CD14-positive monocyte (primary cell): ENCODE measurements around the gene CEP89. TPM values are rescaled to one million over a fixed set of nuclear protein-coding genes. Genes with fewer than 3 reads are reported as not detected.

Experiments used
- DNase-seq, 3 donors: peaks; one replicate each; pipeline ENCODE4 v3.0.0-alpha.2; 2011 to 2022
- H2AFZ ChIP-seq: 2 replicates; pipeline ENCODE4 v1.6.0; 2012; ENCODE audit warnings: mild to moderate bottlenecking, low read depth, low read length, inconsistent platforms; ENCODE audit not compliant: insufficient read depth, poor library complexity, severe bottlenecking
- H3K27ac ChIP-seq, 2 donors: 1 replicate in 1 of 2; 2 replicates in 1 of 2; pipeline ENCODE4 v1.5.1; 2012 to 2013; ENCODE audit warnings: low read length in 2 of 2, control low read depth in 1 of 2, inconsistent platforms in 1 of 2, low read depth in 1 of 2, mild to moderate bottlenecking in 1 of 2
- H3K27me3 ChIP-seq, 2 donors: one replicate each; pipeline versions ENCODE4 v1.6.0 to v1.6.1; 2011 to 2013; ENCODE audit warnings: low read length in 2 of 2; ENCODE audit not compliant: control insufficient read depth in 2 of 2, insufficient read depth in 2 of 2
- H3K36me3 ChIP-seq, 2 donors: replicated peaks in 1 of 2; 1 replicate in 1 of 2; 2 replicates in 1 of 2; pipeline versions ENCODE4 v1.5.1 to v1.6.1; 2012 to 2013; ENCODE audit warnings: low read length in 2 of 2, control low read depth in 1 of 2, inconsistent platforms in 1 of 2, mild to moderate bottlenecking in 1 of 2; ENCODE audit not compliant: insufficient read depth in 2 of 2, control insufficient read depth in 1 of 2
- H3K4me1 ChIP-seq, 2 donors: 1 replicate in 1 of 2; 2 replicates in 1 of 2; pipeline versions ENCODE4 v1.5.1 to v1.6.1; 2012 to 2013; ENCODE audit warnings: low read length in 2 of 2, control low read depth in 1 of 2, inconsistent platforms in 1 of 2, mild to moderate bottlenecking in 1 of 2, moderate library complexity in 1 of 2; ENCODE audit not compliant: insufficient read depth in 2 of 2, control insufficient read depth in 1 of 2
- H3K4me2 ChIP-seq: replicated peaks from 2 replicates; pipeline ENCODE3; 2012; ENCODE audit warnings: low read length, moderate library complexity, mild to moderate bottlenecking; ENCODE audit not compliant: poor library complexity, severe bottlenecking; ENCODE audit errors: extremely low read depth
- H3K4me3 ChIP-seq, 3 experiments: fragments of 200-600 bp in 1 of 3; sonication (generic) in 1 of 3; replicated peaks in 1 of 3; 1 replicate in 2 of 3; 2 replicates in 1 of 3; pipeline ENCODE4 v1.5.1; 2011 to 2013; ENCODE audit warnings: low read length in 3 of 3, mild to moderate bottlenecking in 3 of 3, control low read depth in 2 of 3, low read depth in 2 of 3, inconsistent platforms in 1 of 3, moderate library complexity in 1 of 3
- H3K79me2 ChIP-seq: 2 replicates; pipeline ENCODE4 v1.6.0; 2012; ENCODE audit warnings: mild to moderate bottlenecking, control low read depth, inconsistent platforms, low read length, moderate library complexity; ENCODE audit not compliant: insufficient read depth
- H3K9ac ChIP-seq: 2 replicates; pipeline ENCODE4 v1.6.0; 2017; ENCODE audit warnings: low read length, mild to moderate bottlenecking; ENCODE audit not compliant: insufficient read depth, poor library complexity, severe bottlenecking
- H3K9me3 ChIP-seq, 2 donors: replicated peaks in 1 of 2; 1 replicate in 1 of 2; 2 replicates in 1 of 2; pipeline versions ENCODE4 v1.5.1 to v1.6.1; 2012 to 2013; ENCODE audit warnings: low read length in 2 of 2, control low read depth in 1 of 2; ENCODE audit not compliant: control insufficient read depth in 1 of 2, insufficient read depth in 1 of 2
- H4K20me1 ChIP-seq: 2 replicates; pipeline ENCODE4 v1.6.0; 2012; ENCODE audit warnings: mild to moderate bottlenecking, low read length, control low read depth, moderate library complexity; ENCODE audit not compliant: insufficient read depth
- H3K27ac Mint-ChIP-seq, 7 donors: one replicate each; pipeline ENCODE4 v1.8.0; 2020; ENCODE audit warnings: mild to moderate bottlenecking in 7 of 7, mixed read lengths in 7 of 7, moderate library complexity in 6 of 7, inconsistent platforms in 2 of 7
- H3K27me3 Mint-ChIP-seq, 3 donors: one replicate each; pipeline ENCODE4 v1.8.0; 2021 to 2022; ENCODE audit warnings: low read depth in 3 of 3, mild to moderate bottlenecking in 3 of 3, mixed read lengths in 3 of 3, moderate library complexity in 3 of 3, inconsistent platforms in 1 of 3
- H3K36me3 Mint-ChIP-seq, 2 donors: one replicate each; pipeline ENCODE4 v1.8.0; 2020; ENCODE audit warnings: mixed read lengths in 2 of 2, inconsistent platforms in 1 of 2, mild to moderate bottlenecking in 1 of 2
- H3K4me1 Mint-ChIP-seq: one replicate; pipeline ENCODE4 v1.8.0; 2020; ENCODE audit warnings: mild to moderate bottlenecking, mixed read lengths
- H3K4me3 Mint-ChIP-seq, 2 donors: one replicate each; pipeline ENCODE4 v1.8.0; 2020; ENCODE audit warnings: mild to moderate bottlenecking in 2 of 2, mixed read lengths in 2 of 2, moderate library complexity in 1 of 2
- H3K9me3 Mint-ChIP-seq, 7 donors: one replicate each; pipeline ENCODE4 v1.8.0; 2020 to 2022; ENCODE audit warnings: mixed read lengths in 7 of 7, mild to moderate bottlenecking in 6 of 7, moderate library complexity in 6 of 7, inconsistent platforms in 2 of 7
- WGBS: methylation state at CpG from one replicate; pipeline ENCODE4 v1.1.5; 2013; ENCODE audit warnings: missing lambda C conversion rate; ENCODE audit not compliant: insufficient coverage; 5-methylcytosine and 5-hydroxymethylcytosine counted together
- intact Hi-C, 2 donors: fragments of 100-400 bp; cut with micrococcal nuclease; formaldehyde crosslinking; loops; one replicate each; pipeline versions ENCODE4 v1.15.0 to v1.15.1; 2023
- polyA plus RNA-seq, 3 donors: library from polyadenylated mRNA; depleted of rRNA in 1 of 3; unstranded in 2 of 3; stranded (reverse) in 1 of 3; fragments of 300-500 nt in 2 of 3; fragments of >200 nt in 1 of 3; fragmentation: Illumina TruSeq in 2 of 3; gene quantifications; 1 replicate in 2 of 3; 2 replicates in 1 of 3; pipeline ENCODE4 v1.2.3, GENCODE V29; 2012 to 2021
- TF ChIP-seq, protein P1 (sequence below): fragments of 200-600 bp; IDR thresholded peaks from one replicate; pipeline ENCODE4 v1.8.0; 2022; ENCODE audit warnings: antibody characterized with exemption, mild to moderate bottlenecking

Gene CEP89
- polyA plus RNA-seq, 3 donors, result 4.6 to 6.5 (median 4.7) TPM

DNA sequence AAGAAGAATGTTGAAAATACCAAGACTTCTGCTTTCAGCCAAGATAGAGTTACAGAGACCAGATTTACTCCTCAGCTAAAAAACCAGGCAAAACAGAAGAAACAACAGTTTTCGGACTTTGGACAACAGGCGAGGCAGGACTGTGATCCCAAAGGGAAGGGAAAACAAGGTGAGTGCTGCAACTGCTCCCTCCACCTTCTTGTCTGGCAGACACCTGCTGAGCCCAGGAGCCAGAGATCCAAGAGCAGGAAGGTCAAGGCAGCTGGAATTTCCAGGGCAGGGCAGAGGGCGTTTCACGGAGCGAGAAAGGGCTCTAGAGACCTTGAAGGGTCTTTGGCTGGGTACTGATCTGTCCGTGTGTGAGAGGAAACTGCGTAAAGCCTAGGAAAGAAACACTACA, 69.3 kb downstream of the CEP89 start:
- Histone ChIP-seq H3K27ac (no peak overlapping the region), H3K9ac (no peak overlapping the region), H3K27me3 (no peaks in the 10 kb centered on the region), H3K36me3 (peaks cover 2 to 8% of the 10 kb centered on the region in 2 donors), H2AFZ (no peak overlapping the region), H3K4me2 (no peak overlapping the region), H3K79me2 (no peaks in the 10 kb centered on the region), H3K4me1 (no peaks in the 10 kb centered on the region), H3K9me3 (no peaks in the 10 kb centered on the region), H4K20me1 (no peaks in the 10 kb centered on the region), H3K4me3 (no peak overlapping the region)
- no peak overlapping the region for H3K4me3 Mint-ChIP-seq
- H3K27me3 Mint-ChIP-seq, result no peaks in the 10 kb centered on the region
- TF ChIP-seq, protein P1, sequence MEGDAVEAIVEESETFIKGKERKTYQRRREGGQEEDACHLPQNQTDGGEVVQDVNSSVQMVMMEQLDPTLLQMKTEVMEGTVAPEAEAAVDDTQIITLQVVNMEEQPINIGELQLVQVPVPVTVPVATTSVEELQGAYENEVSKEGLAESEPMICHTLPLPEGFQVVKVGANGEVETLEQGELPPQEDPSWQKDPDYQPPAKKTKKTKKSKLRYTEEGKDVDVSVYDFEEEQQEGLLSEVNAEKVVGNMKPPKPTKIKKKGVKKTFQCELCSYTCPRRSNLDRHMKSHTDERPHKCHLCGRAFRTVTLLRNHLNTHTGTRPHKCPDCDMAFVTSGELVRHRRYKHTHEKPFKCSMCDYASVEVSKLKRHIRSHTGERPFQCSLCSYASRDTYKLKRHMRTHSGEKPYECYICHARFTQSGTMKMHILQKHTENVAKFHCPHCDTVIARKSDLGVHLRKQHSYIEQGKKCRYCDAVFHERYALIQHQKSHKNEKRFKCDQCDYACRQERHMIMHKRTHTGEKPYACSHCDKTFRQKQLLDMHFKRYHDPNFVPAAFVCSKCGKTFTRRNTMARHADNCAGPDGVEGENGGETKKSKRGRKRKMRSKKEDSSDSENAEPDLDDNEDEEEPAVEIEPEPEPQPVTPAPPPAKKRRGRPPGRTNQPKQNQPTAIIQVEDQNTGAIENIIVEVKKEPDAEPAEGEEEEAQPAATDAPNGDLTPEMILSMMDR, result no peak
- H3K9me3 Mint-ChIP-seq, result peaks cover 0 to 5% (median 3%) of the 10 kb centered on the region in 7 donors
- no peak for DNase-seq
- H3K27ac Mint-ChIP-seq, result no peak overlapping the region
- intact Hi-C loops, result no loop called here
- WGBS, result 94% methylated on average over 6 of the region's 7 CpGs
- H3K36me3 Mint-ChIP-seq, result peaks cover 9 to 30% of the 10 kb centered on the region in 2 donors
- H3K4me1 Mint-ChIP-seq, result no peaks in the 10 kb centered on the region

DNA sequence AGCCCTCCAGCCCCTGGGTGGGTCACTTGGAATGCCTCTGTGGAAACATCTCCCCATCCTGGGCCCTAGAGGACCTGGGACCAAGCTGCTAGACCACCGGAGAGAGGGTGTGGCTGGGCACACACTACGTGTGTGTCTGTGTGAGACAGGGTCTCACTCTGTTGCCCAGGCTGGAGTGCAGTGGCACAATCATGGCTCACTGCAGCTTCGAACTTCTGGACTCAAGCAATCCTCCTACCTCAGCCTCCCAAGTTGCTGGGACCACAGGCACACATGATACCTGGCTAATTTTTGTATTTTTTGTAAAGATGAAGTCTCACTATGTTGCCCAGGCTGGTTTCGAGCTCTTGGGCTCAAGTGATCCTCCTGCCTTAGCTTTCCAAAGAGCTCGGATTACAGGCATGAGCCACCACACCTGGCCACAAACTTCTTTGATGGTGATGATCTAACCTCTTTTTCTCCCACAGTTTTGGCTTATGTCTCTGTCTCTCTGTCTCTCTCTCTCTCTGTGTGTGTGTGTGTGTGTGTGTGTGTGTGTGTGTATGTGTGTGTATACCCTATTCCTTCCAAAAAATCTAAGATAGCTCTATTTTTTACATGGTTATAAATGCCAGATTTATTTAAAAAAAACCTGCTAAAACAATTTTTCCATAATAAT, 70.1 kb downstream of the CEP89 start:
- Histone ChIP-seq H2AFZ (no peak overlapping the region), H4K20me1 (no peaks in the 10 kb centered on the region), H3K27me3 (no peaks in the 10 kb centered on the region), H3K4me3 (no peak overlapping the region), H3K9ac (no peak overlapping the region), H3K4me1 (no peaks in the 10 kb centered on the region), H3K9me3 (no peaks in the 10 kb centered on the region), H3K36me3 (peaks cover 2 to 8% of the 10 kb centered on the region in 2 donors), H3K27ac (no peak overlapping the region), H3K4me2 (no peak overlapping the region), H3K79me2 (no peaks in the 10 kb centered on the region)
- no peak overlapping the region for H3K4me3 Mint-ChIP-seq
- DNase-seq, result no peak
- peaks cover 0 to 6% (median 1%) of the 10 kb centered on the region in 7 donors for H3K9me3 Mint-ChIP-seq
- WGBS, result 100% methylated on average over 2 of the region's 5 CpGs
- no peak overlapping the region for H3K27ac Mint-ChIP-seq
- intact Hi-C loops, result no loop called here
- H3K36me3 Mint-ChIP-seq, result peaks cover 15 to 25% of the 10 kb centered on the region in 2 donors
- H3K4me1 Mint-ChIP-seq, result no peaks in the 10 kb centered on the region
- H3K27me3 Mint-ChIP-seq, result no peaks in the 10 kb centered on the region
- TF ChIP-seq, protein P1, result no peak
